Suprapubic skin (tissue), 4 donors: ENCODE measurements around the gene GALNT13.

Experiments
- CTCF ChIP-seq, 2 donors: fragments of 200-600 bp in 1 of 2; fragments of 450-650 bp in 1 of 2; sonication (generic) in 1 of 2; IDR thresholded peaks; one replicate each; pipeline ENCODE4 v1.5.1; 2016 to 2019; ENCODE audit warnings: antibody characterized with exemption in 2 of 2, mild to moderate bottlenecking in 1 of 2, moderate library complexity in 1 of 2
- EP300 ChIP-seq: sonication (generic); formaldehyde crosslinking; IDR thresholded peaks from one replicate; pipeline ENCODE4 v1.6.1; 2017; ENCODE audit warnings: antibody characterized with exemption
- POLR2A ChIP-seq, 2 donors: fragments of 450-650 bp; IDR thresholded peaks; one replicate each; pipeline ENCODE4 v1.6.1; 2017; ENCODE audit warnings: antibody characterized with exemption in 2 of 2, mild to moderate bottlenecking in 2 of 2, moderate library complexity in 2 of 2
- POLR2AphosphoS5 ChIP-seq, 3 donors: sonication (generic); formaldehyde crosslinking; IDR thresholded peaks; one replicate each; pipeline ENCODE4 v1.6.1; 2017; ENCODE audit warnings: antibody characterized with exemption in 3 of 3

GRCh38 chr2:154243685-154244084 lies 372.0 kb downstream of the GALNT13 start:
- TF ChIP-seq CTCF (IDR thresholded peaks at IDR 0.05) (no peak), POLR2AphosphoS5 (IDR thresholded peaks at IDR 0.05) (no peak), POLR2A (IDR thresholded peaks at IDR 0.05) (no peak), EP300 (no peak)
